NCI-H774 (cell line): ENCODE results near the gene REEP1.
A peak's percentile ranks its signal among the peaks of the same experiment; 100 is the strongest.

Experiments used
- DNase-seq: peaks from one replicate; lab custom pipeline; 2025; lab: John Stamatoyannopoulos, UW

The REEP1 gene

GRCh38 chr2:86195808-86196387 is 141.5 kb downstream of the REEP1 start:
- DNase-seq = no peak

- DNase-seq = peak; percentile 93
These were observed 142.2 kb downstream of the REEP1 start, which contains the start of gene IMMT for GRCh38 chr2:86195055-86195807. Gene IMMT, minus strand, starts transcription at chr2:86195462. Its CDS starts 80 bp downstream, at chr2:86195382.

DNA sequence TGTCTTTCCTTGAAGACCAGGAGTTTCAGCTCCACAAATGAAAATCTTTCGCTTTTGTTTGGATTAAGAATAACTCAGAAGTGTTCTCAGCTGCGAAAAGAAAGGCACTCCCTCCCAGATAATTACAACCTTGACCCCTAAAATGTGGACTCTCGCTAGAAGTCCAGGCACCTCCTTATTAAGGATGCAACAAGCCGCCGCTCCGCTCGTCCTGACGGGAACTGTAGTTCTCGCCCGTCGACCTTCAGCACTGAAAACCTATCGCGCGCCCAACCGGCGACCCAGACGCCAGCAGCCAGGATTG is 142.7 kb downstream of the REEP1 start:
- no peak for DNase-seq

DNA sequence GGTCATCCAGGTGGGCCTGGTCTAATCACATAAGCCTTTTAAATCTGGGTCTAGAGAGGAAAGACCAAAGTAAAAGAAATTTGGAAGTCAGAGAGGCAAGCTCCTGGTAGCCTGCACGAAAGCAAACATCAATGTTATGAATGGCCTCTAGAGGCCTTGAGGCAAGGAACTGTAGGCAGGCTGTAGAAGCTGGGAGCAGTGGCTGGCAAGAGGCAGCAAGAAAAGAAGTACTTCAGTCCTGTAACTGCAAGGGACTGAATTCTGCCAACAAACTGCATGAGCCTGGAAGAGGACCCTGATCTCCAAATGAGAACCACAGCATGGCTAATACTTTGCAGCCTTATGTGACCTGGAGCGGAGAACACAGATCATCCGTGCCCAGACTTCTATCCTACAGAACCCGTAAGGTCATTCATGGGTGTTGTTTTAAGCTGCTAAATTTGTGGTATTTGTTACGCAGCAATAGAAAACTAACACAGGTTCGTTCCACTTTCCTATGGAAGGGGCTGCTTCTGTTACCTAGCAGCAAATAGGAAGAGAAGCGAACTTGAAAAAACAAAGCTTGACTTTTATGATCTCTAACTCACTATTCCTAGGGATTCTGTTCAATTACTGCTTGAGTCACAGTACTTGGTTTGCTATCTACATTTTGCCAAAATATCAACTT is 143.4 kb downstream of the REEP1 start:
- no peak for DNase-seq

DNA sequence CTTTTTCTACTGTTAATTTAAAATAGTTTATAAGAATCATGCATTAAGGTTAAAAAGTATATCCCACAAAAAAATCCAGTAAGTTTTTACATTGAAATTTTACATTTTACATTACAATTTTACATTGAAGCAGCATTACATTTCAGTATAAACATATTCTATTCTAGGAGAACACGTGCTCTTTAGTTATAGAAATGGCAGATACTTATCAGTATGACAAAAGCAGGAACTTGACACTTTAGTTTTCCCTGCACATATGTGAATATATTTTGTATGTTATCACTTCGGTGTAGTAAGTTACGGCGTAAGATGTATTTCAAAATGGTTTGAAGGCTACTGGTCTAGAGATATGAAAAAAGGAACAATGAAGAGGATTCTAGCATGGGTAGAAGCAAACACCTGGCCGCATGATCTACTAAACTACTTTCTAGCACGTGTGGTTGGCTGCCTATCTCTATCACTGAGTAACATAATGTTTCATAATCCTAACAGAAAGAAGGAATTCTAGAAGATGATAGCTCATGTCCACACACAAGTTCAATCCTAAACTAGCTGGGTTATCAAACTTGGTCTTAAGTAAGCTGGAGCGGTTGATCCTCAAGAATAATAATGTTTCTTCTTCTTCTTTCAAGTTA is 147.5 kb downstream of the REEP1 start:
- DNase-seq = no peak

GRCh38 chr2:86186431-86186830 is 151.0 kb downstream of the REEP1 start:
- DNase-seq = no peak

- DNase-seq = no peak
These were observed 151.8 kb downstream of the REEP1 start for GRCh38 chr2:86185517-86186212.

- DNase-seq = no peak
These were observed 160.8 kb downstream of the REEP1 start for GRCh38 chr2:86176597-86176996.

DNA sequence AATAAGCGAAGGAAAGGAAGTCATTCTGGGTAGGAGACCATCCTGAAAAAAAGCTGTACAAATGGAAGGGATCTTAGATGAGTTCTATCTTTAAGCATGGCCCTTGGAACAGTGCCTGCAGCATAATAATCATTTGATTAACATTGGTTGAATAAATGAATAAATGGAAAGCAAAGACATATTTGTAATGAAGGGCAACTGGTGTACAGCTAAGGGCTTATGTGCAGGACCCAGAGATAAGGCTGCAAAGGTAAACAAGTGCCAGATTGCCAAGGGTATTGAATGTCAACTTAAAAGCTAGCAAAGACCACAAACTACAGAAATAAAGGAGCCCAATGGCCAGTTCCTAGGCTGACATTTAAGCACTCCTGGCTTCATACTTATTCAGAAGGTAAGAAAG is 161.6 kb downstream of the REEP1 start:
- no peak for DNase-seq

DNA sequence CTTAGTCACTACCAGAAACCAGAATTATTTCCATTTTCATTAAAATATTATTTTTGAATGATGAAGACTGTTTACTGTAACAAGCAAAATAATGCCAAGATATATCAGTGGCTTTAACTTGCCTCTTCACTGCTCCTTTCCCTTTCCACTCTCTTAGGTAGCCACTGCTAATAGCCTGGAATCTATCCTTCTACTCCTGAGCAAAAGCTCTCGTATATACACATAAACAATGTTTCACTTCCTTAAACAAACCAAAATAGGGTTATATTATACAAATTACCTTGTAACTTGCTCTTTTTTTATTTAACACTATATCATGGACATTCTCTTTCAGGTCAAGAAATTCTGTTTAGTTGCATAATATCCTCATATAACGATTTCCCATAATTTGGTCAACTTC is 163.0 kb downstream of the REEP1 start:
- DNase-seq = no peak

DNA sequence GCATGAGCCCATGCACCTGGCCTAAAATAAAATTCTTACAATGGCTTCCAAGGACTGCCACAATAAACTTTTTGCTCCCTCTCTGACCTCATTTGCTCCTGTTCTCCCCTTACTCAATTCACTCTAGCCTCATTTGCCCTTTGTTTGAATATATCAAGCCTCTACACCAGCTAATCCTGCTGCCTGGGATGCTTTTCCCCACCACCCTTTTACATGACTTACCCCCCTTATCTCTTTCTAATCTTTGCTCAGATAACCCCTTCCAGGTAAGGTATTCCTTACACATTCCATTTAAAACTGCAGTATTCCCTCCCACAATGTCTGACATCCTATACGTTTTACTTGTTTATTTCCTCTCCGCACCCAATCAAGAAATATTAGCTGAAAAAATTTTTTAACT is 164.8 kb downstream of the REEP1 start:
- DNase-seq = no peak

DNA sequence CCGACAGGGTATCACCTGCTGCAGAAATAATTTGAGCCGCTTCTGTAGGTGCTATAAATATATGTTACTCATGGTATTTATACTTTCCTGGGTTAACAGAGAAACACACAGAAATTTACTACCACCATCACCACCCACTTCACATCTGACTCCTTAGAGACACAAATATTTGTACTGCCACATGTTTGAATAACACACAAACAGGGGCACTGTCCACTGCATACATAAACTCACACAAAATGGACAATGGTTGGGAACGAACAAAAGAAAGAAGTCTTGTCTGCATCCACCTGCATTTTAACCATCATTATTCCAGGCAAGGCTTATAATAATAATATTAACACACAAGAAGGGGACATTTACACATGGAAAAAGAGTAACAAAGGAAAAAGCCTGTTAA is 166.1 kb downstream of the REEP1 start:
- peak; percentile 33 for DNase-seq

DNA sequence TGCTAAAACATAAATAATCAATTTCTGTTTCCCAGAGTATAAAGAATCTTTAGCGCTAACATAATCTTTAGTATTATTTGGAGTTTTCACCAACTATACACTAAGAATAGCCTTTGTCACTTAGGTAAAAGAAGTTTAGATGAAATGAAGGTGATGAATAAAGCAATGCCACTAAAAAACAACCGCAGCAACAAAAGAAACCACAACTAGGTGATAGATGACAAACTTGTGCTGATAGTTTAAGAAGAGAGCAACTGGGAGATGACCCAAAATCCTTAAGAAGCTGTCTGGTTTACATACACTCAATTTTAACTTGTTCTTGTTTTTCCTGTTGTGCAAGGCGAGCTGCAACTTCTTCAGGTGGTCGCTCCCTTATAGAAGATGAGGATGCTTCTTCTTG is 167.0 kb downstream of the REEP1 start:
- no peak for DNase-seq
